Karpas-422 (cell line): ENCODE measurements around the gene GTF2A1. TPM values are rescaled to one million over a fixed set of nuclear protein-coding genes. Genes with fewer than 3 reads are reported as not detected.

Source experiments
- DNase-seq: peaks from one replicate; pipeline ENCODE4 v3.0.0-alpha.2; 2015
- H2AFZ ChIP-seq: fragments of 200-600 bp; sonication (generic); 2 replicates; pipeline ENCODE4 v1.6.1; 2014; ENCODE audit warnings: antibody characterized with exemption, low read length, mixed read lengths
- H3K27ac ChIP-seq: fragments of 200-600 bp; sonication (generic); 2 replicates; pipeline ENCODE4 v1.5.1; 2014; ENCODE audit warnings: mild to moderate bottlenecking, low read length, moderate library complexity
- H3K27me3 ChIP-seq: fragments of 200-600 bp; sonication (generic); 2 replicates; pipeline ENCODE4 v1.6.1; 2014; ENCODE audit warnings: low read length, mixed read lengths
- H3K36me3 ChIP-seq: fragments of 200-600 bp; sonication (generic); 2 replicates; pipeline ENCODE4 v1.6.1; 2014; ENCODE audit warnings: low read length, mixed read lengths; ENCODE audit not compliant: insufficient read depth
- H3K4me1 ChIP-seq: fragments of 200-600 bp; sonication (generic); 2 replicates; pipeline ENCODE4 v1.6.1; 2014; ENCODE audit warnings: mild to moderate bottlenecking, low read length, mixed read lengths
- H3K4me2 ChIP-seq: fragments of 200-600 bp; sonication (generic); 2 replicates; pipeline ENCODE4 v1.6.1; 2014; ENCODE audit warnings: low read length, low read depth, mild to moderate bottlenecking; ENCODE audit not compliant: poor library complexity, severe bottlenecking
- H3K4me3 ChIP-seq: fragments of 200-600 bp; sonication (generic); 2 replicates; pipeline ENCODE4 v1.5.1; 2014; ENCODE audit warnings: mild to moderate bottlenecking, antibody characterized with exemption, low read length, mixed read lengths
- H3K79me2 ChIP-seq: fragments of 200-600 bp; sonication (generic); 2 replicates; pipeline ENCODE4 v1.6.1; 2014; ENCODE audit warnings: mild to moderate bottlenecking, low read length, mixed read lengths
- H3K9ac ChIP-seq: fragments of 200-600 bp; sonication (generic); 2 replicates; pipeline ENCODE4 v1.6.0; 2014; ENCODE audit warnings: low read length
- H3K9me2 ChIP-seq: fragments of 200-600 bp; sonication (generic), shearing (Covaris generic); replicated peaks from 2 replicates; pipeline ENCODE4 v1.6.0; 2014; ENCODE audit warnings: mild to moderate bottlenecking, low read length, moderate library complexity; ENCODE audit not compliant: insufficient read depth
- H3K9me3 ChIP-seq: fragments of 300-700, 200-600 bp; sonication (generic); 2 replicates; pipeline ENCODE4 v1.6.1; 2014; ENCODE audit warnings: low read length, mixed read lengths
- H4K20me1 ChIP-seq: fragments of 200-600 bp; sonication (generic); 2 replicates; pipeline ENCODE4 v1.6.1; 2014; ENCODE audit warnings: mild to moderate bottlenecking, antibody characterized with exemption, low read length, low read depth; ENCODE audit not compliant: insufficient read depth
- total RNA-seq: library from RNA; depleted of rRNA; stranded (reverse); fragments of >200 nt; shearing (Covaris generic); gene quantifications from 2 replicates; pipeline ENCODE4 v1.2.3, GENCODE V29; 2014; ENCODE audit warnings: low replicate concordance

GTF2A1 gene
- total RNA-seq, 1 experiment from 2014 or later, result 27.4 TPM

- peaks cover 27% of the 10 kb centered on the region for H3K4me1 ChIP-seq
- no peak overlapping the region for H2AFZ ChIP-seq
- H3K9me2 ChIP-seq, result no peaks in the 10 kb centered on the region
- H3K36me3 ChIP-seq, result no peaks in the 10 kb centered on the region
- H3K4me2 ChIP-seq, result peak overlapping the region; percentile 83
- no peaks in the 10 kb centered on the region for H3K9me3 ChIP-seq
- H3K4me3 ChIP-seq, result 0 out of 2 replicates have a peak overlapping the region, but pooled peaks have one; percentile 83
- H3K27ac ChIP-seq, result no peak overlapping the region
- no peaks in the 10 kb centered on the region for H3K27me3 ChIP-seq
- H3K79me2 ChIP-seq, result peaks cover 29% of the 10 kb centered on the region
- no peak overlapping the region for H3K9ac ChIP-seq
- no peak for DNase-seq
- no peaks in the 10 kb centered on the region for H4K20me1 ChIP-seq
Measured at GRCh38 chr14:81222126-81222525, 1.4 kb upstream of the GTF2A1 start.

DNA sequence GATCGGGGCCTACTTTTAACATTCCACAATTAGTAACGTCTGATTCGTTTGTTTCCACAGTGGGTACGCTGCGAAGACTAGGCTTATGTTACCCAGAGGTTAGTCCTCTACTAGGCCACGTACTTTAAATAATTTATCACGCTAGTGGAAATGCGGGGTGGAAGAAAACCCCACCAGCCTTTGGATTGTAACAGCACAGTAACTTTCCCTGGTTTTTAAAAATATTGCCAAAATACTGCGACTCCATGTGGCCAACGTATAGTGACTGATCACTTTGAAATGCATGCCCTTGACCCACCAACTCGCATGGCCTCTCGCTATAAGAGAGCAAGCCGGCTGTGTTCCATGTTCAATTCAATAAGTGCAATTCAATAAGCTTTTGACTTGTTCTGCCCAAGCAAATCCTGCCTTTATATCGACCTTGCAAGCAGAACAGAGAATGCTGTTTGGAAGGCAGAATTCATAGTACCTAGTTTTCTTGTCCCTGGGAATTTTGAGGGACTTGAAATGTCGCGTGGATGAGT is 882 bp upstream of the GTF2A1 start:
- peak overlapping the region; percentile 85 for H3K9ac ChIP-seq
- H3K27me3 ChIP-seq, result no peaks in the 10 kb centered on the region
- peak overlapping the region; percentile 83 for H3K4me3 ChIP-seq
- peak overlapping the region; percentile 84 for H3K27ac ChIP-seq
- no peaks in the 10 kb centered on the region for H4K20me1 ChIP-seq
- peak overlapping the region; percentile 83 for H3K4me2 ChIP-seq
- no peaks in the 10 kb centered on the region for H3K9me2 ChIP-seq
- H3K9me3 ChIP-seq, result no peaks in the 10 kb centered on the region
- H3K79me2 ChIP-seq, result peaks cover 34% of the 10 kb centered on the region
- no peak for DNase-seq
- no peaks in the 10 kb centered on the region for H3K36me3 ChIP-seq
- H3K4me1 ChIP-seq, result peaks cover 31% of the 10 kb centered on the region
- H2AFZ ChIP-seq, result peak overlapping the region; percentile 84

DNA sequence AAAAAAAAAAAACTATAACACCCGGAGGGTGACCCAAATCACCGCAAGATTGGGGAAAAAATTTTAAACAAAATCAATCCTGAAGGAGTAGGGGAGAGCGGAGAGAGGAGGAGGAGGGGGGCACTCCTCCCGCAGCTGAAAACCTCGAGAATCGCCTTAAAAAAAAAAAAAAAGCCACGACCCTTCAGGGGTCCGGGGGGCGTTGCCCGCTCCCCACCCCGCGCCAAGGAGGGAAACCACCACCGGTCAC is 254 bp downstream of the GTF2A1 start:
- H3K27me3 ChIP-seq, result no peaks in the 10 kb centered on the region
- H3K9me2 ChIP-seq, result no peaks in the 10 kb centered on the region
- no peak overlapping the region for H2AFZ ChIP-seq
- peaks cover 34% of the 10 kb centered on the region for H3K4me1 ChIP-seq
- peaks cover 45% of the 10 kb centered on the region for H3K79me2 ChIP-seq
- no peaks in the 10 kb centered on the region for H4K20me1 ChIP-seq
- peak overlapping the region; percentile 83 for H3K4me3 ChIP-seq
- no peaks in the 10 kb centered on the region for H3K9me3 ChIP-seq
- no peak for DNase-seq
- H3K4me2 ChIP-seq, result peak overlapping the region; percentile 82
- H3K36me3 ChIP-seq, result peaks cover 2% of the 10 kb centered on the region; the same call in 1 of the 2 replicates
- H3K27ac ChIP-seq, result peak overlapping the region; percentile 90
- peak overlapping the region; percentile 89 for H3K9ac ChIP-seq

GRCh38 chr14:81219759-81220579 is 790 bp downstream of the GTF2A1 start:
- H3K9me2 ChIP-seq, result no peaks in the 10 kb centered on the region
- no peaks in the 10 kb centered on the region for H3K27me3 ChIP-seq
- H4K20me1 ChIP-seq, result no peaks in the 10 kb centered on the region
- peak overlapping the region; percentile 89 for H3K9ac ChIP-seq
- peaks cover 38% of the 10 kb centered on the region for H3K4me1 ChIP-seq
- H3K4me3 ChIP-seq, result peak overlapping the region; percentile 83
- peak; percentile 90 for DNase-seq
- H3K4me2 ChIP-seq, result peak overlapping the region; percentile 95
- peaks cover 51% of the 10 kb centered on the region for H3K79me2 ChIP-seq
- H2AFZ ChIP-seq, result no peak overlapping the region
- peak overlapping the region; percentile 92 for H3K27ac ChIP-seq
- H3K9me3 ChIP-seq, result no peaks in the 10 kb centered on the region
- peaks cover 8% of the 10 kb centered on the region; the same call in 1 of the 2 replicates for H3K36me3 ChIP-seq

GRCh38 chr14:81219210-81219758 is 1.5 kb downstream of the GTF2A1 start:
- peaks cover 54% of the 10 kb centered on the region for H3K79me2 ChIP-seq

GRCh38 chr14:81211844-81212243 is 8.9 kb downstream of the GTF2A1 start:
- Histone ChIP-seq H3K4me2 (peak overlapping the region; percentile 26), H2AFZ (no peak overlapping the region), H3K79me2 (peaks cover 87% of the 10 kb centered on the region), H4K20me1 (no peaks in the 10 kb centered on the region), H3K27ac (peak overlapping the region; percentile 66), H3K9me2 (no peaks in the 10 kb centered on the region), H3K9me3 (no peaks in the 10 kb centered on the region), H3K36me3 (peaks cover 44% of the 10 kb centered on the region; the same call in 1 of the 2 replicates), H3K4me3 (no peak overlapping the region), H3K9ac (0 out of 2 replicates have a peak overlapping the region, but pooled peaks have one; percentile 1), H3K27me3 (no peaks in the 10 kb centered on the region), H3K4me1 (peaks cover 65% of the 10 kb centered on the region)
- DNase-seq, result peak; percentile 93

More at GRCh38 chr14:81219210-81219758, 1.5 kb downstream of the GTF2A1 start:
- Histone ChIP-seq H4K20me1 (no peaks in the 10 kb centered on the region), H3K36me3 (peaks cover 11% of the 10 kb centered on the region; the same call in 1 of the 2 replicates), H3K4me1 (peaks cover 40% of the 10 kb centered on the region), H3K9me2 (no peaks in the 10 kb centered on the region), H3K9ac (peak overlapping the region; percentile 85), H3K9me3 (no peaks in the 10 kb centered on the region), H3K27ac (peak overlapping the region; percentile 92), H3K27me3 (no peaks in the 10 kb centered on the region), H3K4me2 (peak overlapping the region; percentile 95), H2AFZ (no peak overlapping the region), H3K4me3 (peak overlapping the region; percentile 76)
- DNase-seq, result peak; percentile 100

DNA sequence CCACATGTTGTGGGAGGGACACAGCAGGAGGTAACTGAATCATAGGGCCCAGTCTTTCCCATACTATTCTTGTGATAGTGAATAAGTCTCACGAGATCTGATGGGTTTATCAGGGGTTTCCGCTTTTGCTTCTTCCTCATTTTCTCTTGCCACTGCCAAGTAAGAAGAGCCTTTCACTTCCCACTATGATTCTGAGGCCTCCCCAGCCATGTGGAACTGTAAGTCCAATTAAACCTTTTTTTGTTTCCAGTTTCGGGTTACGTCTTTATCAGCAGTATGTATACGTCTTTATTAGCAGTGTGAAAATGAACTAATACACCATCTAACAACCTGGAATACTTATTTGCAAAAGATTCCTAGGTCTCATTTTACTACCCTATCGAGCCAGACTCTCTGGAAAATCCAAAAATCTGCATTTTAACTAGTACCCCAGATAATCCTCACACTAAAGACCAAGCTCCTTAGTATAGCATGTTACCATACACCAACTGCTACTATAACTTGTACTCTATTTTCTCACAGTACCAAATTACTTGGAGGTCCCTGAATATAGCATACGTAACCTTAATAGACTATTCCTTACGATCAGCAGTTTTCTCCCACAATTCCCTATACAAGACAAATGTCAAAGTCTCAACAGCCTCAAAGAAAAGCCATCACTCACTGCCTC is 11.5 kb downstream of the GTF2A1 start:
- no peaks in the 10 kb centered on the region for H3K9me3 ChIP-seq
- H3K79me2 ChIP-seq, result peaks cover 89% of the 10 kb centered on the region
- no peaks in the 10 kb centered on the region for H4K20me1 ChIP-seq
- no peaks in the 10 kb centered on the region for H3K27me3 ChIP-seq
- peak; percentile 90 for DNase-seq
- H3K9me2 ChIP-seq, result no peaks in the 10 kb centered on the region
- H3K27ac ChIP-seq, result peak overlapping the region; percentile 86
- H3K4me3 ChIP-seq, result peak overlapping the region; percentile 65
- H3K36me3 ChIP-seq, result peaks cover 43% of the 10 kb centered on the region; the same call in 1 of the 2 replicates
- H3K4me2 ChIP-seq, result peak overlapping the region; percentile 72
- H2AFZ ChIP-seq, result no peak overlapping the region
- H3K4me1 ChIP-seq, result peaks cover 71% of the 10 kb centered on the region
- H3K9ac ChIP-seq, result peak overlapping the region; percentile 63

- peak; percentile 40 for DNase-seq
- Histone ChIP-seq H2AFZ (no peak overlapping the region), H3K4me1 (peaks cover 72% of the 10 kb centered on the region), H3K9me3 (no peaks in the 10 kb centered on the region), H3K27me3 (no peaks in the 10 kb centered on the region), H3K4me3 (peak overlapping the region; percentile 65; the same call in 1 of the 2 replicates), H3K4me2 (peak overlapping the region; percentile 72), H3K9ac (no peak overlapping the region), H3K27ac (peak overlapping the region; percentile 86), H3K9me2 (no peaks in the 10 kb centered on the region), H4K20me1 (no peaks in the 10 kb centered on the region), H3K36me3 (peaks cover 51% of the 10 kb centered on the region; the same call in 1 of the 2 replicates), H3K79me2 (peaks cover 86% of the 10 kb centered on the region)
Measured at GRCh38 chr14:81208489-81208888, 12.3 kb downstream of the GTF2A1 start.
